ENCODE data around the gene ASZ1.

Gene ASZ1

GRCh38 chr7:117402109-117402508 is 25.2 kb downstream of the ASZ1 start:
- no peak for DNase-seq (ENCODE audit: low read depth)

- DNase-seq (ENCODE audit: low read depth): no peak
Observed at GRCh38 chr7:117401293-117402002, 25.8 kb downstream of the ASZ1 start.

GRCh38 chr7:117399820-117400422 is 27.4 kb downstream of the ASZ1 start:
- DNase-seq (ENCODE audit: low read depth): no peak

GRCh38 chr7:117395743-117396142 is 31.6 kb downstream of the ASZ1 start:
- no peak for DNase-seq (ENCODE audit: low read depth)

GRCh38 chr7:117393781-117394180 is 33.5 kb downstream of the ASZ1 start:
- no peak for DNase-seq (ENCODE audit: low read depth)

GRCh38 chr7:117389871-117390270 is 37.4 kb downstream of the ASZ1 start:
- DNase-seq (ENCODE audit: low read depth): no peak

GRCh38 chr7:117386110-117386706 is 41.1 kb downstream of the ASZ1 start:
- DNase-seq (ENCODE audit: low read depth): no peak

GRCh38 chr7:117385363-117386109 is 41.8 kb downstream of the ASZ1 start:
- no peak for DNase-seq (ENCODE audit: low read depth)

- no peak for DNase-seq (ENCODE audit: low read depth)
Observed at GRCh38 chr7:117384688-117385362, 42.5 kb downstream of the ASZ1 start.

- no peak for DNase-seq (ENCODE audit: low read depth)
Observed at GRCh38 chr7:117383483-117384189, 43.7 kb downstream of the ASZ1 start.

GRCh38 chr7:117383046-117383445 is 44.2 kb downstream of the ASZ1 start:
- no peak for DNase-seq (ENCODE audit: low read depth)

- no peak for DNase-seq (ENCODE audit: low read depth)
Observed at GRCh38 chr7:117381362-117381761, 45.9 kb downstream of the ASZ1 start.

GRCh38 chr7:117375380-117375779 is 51.9 kb downstream of the ASZ1 start:
- no peak for DNase-seq (ENCODE audit: low read depth)

- DNase-seq (ENCODE audit: low read depth): no peak
Observed at GRCh38 chr7:117372073-117372472, 55.2 kb downstream of the ASZ1 start.

GRCh38 chr7:117364339-117365080 is 62.8 kb downstream of the ASZ1 start:
- no peak for DNase-seq (ENCODE audit: low read depth)

- DNase-seq (ENCODE audit: low read depth): no peak
Observed at GRCh38 chr7:117362294-117362888, 64.9 kb downstream of the ASZ1 start.

GRCh38 chr7:117350027-117350426 is 77.3 kb downstream of the ASZ1 start:
- no peak for DNase-seq (ENCODE audit: low read depth)

GRCh38 chr7:117349570-117349969 is 77.7 kb downstream of the ASZ1 start:
- no peak for DNase-seq (ENCODE audit: low read depth)

- no peak for DNase-seq (ENCODE audit: low read depth)
Observed at GRCh38 chr7:117347962-117348672, 79.2 kb downstream of the ASZ1 start.

- no peak for DNase-seq (ENCODE audit: low read depth)
Observed at GRCh38 chr7:117347480-117347879, 79.8 kb downstream of the ASZ1 start.
